GM19468 (cell line): ENCODE results near the gene ZNF488.

Experiments
- ATAC-seq: cut with Tn5 transposase; IDR thresholded peaks from one replicate; pipeline ENCODE4 v1.9.1; 2021; ENCODE audit warnings: mild to moderate bottlenecking, moderate library complexity, moderate number of reproducible peaks; ENCODE audit not compliant: unreplicated experiment; ENCODE audit errors: extremely low read depth

Gene ZNF488

DNA sequence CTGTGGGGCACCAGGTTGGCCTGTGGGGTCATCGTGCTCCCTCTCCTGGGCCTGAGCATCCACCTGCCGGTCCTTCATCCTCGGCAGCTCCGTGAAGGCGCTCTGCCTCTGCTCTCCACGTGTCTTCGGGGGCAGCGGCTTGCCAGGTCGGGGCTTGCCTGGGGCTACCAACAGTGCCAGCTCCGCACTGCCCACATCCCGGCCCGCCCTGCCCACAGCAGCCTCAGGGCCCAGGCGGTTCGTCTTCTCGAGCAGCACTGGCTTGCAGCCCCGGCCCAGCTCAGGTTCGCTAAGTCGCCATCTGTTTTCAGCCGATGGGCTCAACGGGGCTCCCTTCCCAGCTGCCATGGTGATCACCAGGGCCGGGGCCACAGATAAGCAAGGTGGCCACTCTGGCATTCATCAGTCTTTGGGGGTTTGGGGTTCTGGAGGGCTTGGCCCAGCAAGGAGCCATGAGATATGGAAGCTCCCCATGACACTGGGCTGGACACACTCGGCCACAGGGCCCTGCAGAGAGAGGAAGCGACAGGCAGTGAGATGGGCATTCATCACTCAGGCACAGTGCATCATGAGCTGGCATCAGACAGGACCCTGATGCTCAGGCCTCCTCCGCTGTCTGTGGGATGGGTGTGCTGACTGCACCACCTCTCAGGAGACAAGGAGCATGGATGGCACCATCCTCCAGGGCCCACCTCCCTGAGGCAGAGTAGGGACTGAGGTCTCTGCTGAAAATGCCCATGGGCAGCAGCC, 15.5 kb downstream of the ZNF488 start:
- ATAC-seq, result no peak

DNA sequence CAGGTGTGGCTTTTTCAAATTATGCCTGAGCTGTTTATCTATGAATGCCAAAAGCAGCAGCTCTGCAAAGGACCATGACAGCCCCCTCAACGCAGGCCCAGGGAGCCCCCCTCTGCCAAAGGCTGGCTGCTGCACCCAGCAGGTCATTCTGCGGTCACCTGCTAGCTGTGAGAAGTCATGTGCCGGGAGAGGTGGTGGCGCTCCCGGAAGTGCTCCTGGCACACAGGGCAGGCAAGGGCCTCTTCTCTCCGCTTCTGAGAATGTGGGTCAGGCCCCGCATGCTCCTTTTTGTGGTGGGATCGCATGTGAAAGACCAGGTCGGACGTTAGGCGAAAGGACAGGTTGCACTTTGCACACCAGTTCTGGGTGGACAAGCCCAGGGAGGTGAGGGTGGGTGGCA, 16.4 kb downstream of the ZNF488 start:
- no peak for ATAC-seq

DNA sequence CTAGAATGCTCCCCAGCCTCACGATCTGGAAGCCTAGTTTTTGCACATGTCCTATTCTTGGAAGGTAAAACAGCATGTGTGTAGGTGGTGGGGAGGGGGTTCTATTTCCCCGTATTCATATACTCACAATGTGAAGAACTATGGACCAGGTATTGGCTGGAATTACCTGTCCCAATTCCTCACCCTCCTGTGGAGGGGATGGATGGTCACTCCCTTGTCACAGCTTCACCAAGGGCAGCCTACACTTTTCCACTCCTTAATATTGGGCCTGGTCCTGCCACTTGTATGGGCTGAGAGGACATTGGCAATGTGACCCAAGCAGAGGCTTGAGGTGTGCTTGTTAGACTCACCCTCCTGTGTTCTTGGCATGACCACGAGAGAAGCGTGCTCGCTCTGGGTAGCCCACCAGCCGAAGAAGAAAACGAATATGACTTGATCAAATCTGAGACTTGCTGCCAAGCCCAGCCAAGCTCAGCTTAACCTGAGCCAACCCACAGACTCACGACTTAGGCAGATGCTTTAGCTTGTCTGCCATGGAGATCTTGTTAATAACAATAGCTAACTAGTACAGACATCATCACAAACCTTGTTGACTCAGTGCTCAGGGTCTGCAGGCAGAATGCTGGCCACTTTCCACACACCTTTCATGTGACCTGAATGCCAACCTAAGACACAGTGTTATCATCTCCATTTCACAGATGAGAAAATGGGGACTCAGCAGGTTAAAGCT, 17.2 kb downstream of the ZNF488 start:
- no peak for ATAC-seq

DNA sequence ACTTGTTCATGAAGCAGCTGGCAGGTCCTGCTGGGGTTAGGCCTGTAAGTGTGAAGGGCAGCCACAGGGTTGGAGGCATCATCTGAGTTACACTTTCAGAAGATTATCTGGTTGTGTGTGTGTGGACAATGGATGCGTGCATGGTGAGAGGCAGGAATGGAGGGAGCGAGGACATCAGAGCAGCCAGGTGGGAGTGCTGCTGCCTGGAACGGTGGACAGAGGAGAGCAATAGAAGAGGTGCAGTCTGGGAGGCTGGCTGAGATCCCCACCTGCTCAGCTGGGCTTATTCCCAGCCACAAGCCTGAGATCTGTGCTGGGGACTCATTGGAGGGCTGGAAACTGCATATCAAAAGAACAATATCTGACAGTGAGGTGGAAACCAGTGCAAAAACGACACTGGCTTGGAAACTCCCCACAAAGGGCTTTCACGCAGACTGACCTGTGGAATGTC, 17.9 kb downstream of the ZNF488 start:
- no peak for ATAC-seq

DNA sequence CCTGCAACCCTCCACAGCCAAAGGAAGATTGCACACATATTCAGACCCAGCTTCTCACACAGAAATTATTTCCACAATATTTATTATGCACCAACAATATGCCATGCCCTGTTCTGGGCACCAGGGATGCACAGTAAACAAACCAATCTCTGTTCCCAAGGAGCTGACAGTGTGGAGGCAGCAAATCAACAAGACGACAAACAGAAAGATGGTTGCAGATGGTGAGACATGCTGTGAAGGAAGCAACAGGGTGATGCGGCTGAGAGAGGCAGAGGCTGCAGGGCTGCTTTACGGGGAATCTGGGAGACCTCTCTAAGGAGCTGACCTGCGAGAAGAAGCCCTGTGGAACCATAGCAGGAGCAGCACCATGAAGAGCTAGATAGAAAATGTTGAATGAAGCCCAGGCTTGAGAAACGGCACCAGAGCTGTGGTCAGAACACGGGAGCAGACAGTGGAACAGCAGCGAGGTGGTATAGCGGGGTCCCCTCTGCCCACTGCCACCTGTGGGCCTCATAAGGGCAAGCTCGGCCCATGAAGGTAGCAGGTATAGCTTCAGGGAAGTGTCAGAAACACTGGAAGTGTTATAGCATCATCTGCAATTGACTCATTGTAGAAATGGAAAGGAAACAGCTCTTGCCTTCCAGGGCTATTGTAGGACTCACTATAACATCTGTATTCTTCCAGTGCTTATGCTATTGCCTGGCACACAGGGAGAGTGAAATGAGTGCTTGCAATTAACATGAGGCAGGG, 18.5 kb downstream of the ZNF488 start:
- ATAC-seq, result no peak

DNA sequence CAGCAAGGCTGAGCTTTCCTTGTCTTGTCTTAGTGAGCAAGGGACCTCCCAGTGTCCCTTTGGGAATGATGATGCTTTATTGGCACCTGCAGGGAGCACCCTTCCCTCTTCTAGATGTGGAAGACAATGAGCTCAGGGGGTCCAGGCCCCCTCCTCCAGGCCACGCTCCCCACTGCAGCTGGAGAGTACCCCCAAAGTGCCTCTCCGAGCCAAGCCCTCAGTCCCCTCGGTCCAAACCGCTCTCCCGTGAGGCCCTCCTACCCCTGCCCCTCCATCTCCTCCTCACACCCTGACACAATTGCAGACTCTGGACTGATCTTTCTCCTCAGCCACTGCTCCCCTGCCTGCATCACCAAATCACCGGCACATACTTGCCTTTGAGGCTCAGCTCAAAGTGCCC, 19.2 kb downstream of the ZNF488 start:
- ATAC-seq, result no peak

DNA sequence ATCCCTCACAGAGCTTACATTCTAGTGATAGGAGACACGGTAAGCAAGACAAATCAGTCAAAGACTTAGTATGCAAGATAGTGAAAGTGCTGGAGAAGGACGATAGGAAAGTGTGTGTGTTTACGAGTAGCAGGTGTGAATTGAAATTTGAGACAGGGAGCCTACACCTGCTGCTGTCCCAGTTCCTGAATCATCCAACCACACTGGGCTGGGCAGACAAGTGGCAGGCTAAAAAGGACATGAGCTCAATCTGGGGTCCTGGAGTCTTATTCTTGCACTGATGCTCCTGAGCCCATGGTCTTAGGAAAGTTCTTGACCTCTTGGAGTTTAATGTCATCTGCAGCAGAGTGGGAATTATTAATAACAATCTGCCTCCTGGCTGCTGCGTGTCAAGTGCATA, 19.7 kb downstream of the ZNF488 start:
- no peak for ATAC-seq

DNA sequence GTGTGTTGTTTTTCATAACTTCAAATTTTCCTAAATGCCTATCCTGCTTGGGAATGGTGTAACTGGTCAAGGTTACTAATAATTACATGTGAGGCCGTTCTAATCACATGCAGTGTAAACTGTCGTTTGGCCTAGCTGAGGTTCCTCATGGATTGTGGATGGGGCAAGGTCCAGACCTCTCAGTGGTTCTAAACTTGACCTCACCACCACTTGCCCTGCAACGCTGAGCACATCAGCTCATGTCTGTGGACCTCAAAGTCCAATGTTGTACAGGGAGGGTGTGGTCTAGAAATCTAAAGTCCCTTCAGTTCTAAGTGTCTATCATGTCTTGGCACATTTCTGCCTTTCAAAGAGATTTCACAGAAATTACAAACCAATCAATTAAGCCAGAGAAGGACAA, 20.3 kb downstream of the ZNF488 start:
- no peak for ATAC-seq

DNA sequence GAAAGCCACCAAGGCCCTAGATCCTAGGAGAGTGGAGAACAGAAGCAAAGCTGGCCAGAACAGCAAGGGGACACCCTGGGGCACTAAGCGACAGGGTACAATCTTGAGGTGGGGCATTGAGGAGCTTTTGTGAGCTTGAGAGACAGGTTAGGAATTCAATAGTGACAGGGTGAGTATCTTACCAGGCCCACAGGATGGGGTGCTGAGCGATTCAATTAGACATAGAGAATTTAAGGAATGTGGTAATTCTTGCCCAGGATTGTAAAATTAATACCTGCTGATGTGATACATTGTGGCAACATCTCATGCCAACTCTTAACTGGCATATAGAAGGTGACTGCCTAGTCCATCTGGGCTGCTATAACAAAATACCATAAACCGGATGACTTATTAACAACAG, 21.9 kb downstream of the ZNF488 start:
- ATAC-seq, result no peak

DNA sequence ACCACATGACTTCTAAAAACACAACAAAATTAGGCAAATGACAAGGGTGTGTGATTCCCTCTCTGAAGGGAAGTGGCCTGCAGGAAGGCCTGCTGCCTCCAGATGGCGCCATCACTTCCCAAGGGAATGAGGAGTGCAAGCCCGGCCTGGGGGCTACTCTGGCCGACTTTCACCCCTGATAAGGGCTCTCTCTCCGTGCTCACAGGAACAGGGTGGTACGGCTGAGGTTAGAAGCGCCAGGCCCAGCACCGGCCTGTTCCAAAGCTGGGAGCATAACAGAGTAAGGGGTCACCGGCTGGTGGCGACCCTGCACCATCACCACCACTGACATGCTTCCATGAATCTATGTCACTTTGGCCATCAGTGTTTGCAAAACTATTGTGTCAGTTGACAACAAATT, 22.8 kb downstream of the ZNF488 start:
- ATAC-seq, result no peak

DNA sequence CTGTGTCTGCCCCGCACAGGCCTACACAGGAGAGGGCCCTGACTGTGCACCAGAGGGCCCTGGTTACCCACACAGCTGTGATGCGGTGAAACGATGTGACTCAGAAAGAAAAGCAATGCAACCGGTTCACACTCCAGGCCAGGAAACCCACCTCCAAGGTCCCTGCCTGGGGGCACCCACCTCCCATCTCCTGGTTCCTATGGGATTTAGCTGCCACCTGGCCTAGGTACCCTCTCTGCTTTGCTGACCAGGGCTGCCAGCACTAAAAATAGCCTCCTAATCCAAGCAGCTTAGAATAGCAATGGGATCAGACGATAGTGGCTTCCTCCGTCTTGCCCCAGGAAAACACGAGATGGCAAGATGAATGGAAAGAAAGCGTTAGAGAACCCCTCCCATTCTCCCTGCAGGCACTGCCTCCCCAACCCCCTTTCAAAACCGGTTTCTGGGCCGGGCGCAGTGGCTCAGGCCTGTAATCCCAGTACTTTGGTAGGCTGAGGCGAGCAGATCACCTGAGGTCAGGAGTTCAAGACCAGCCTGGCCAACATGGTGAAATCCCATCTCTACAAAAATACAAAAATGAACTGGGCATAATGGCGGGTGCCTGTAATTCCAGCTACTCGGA, 23.6 kb downstream of the ZNF488 start:
- ATAC-seq, result no peak

DNA sequence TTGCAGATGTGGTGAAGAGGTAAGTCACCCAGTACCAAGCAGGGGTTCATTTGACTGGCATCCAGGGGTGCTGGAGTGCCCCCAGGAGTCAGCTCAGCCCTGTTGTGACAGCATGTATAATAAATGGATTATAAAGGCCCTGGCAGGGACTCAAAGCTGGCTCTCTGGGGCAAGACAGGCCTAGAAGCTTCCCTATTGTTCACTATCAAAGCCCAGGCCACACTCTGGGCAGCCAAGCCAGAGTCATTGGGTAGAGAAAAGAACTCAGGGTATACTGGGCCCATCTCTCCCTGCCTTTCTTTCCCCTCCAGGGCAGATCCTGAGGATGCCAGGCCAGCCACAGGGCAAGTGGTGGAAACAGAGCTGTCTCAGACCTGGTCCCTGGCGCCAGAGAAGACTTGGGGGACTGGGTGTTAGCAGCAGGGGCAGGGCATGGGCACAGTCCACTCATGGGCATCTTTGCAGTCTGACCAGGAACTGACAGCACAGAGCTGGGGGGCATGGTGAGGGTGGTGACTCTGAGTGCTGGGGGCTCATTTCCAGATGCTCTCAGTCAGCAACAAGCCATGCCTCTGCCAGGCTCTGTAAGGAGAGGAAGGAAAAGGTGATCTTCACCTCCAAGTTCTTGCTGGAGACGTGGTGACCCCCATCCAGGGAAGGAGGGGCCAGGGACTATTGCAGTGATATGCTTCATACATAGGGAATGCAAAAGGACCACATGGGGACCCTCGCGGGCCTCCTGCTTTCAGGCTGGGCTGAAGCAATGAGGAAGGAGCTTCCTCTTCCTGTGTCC, 24.3 kb downstream of the ZNF488 start:
- ATAC-seq, result no peak

DNA sequence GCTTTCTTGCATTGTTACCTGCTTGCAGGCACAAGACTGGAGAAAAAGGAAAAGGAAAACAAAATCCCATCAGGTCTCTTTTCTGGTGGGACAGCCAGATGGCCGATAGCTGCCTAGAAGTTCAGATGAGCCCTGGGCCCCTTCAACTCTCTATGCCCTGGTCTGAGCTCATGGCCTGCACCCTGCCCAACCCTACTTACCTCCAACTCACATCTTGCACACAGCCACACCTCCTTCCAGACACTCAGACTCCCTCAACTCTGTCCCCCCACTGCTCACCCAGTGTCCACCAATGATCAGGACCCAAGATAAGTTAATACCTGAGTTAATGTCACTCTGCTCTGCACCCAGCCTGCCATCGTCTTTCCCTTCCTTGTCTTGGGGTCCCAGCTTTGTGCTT, 25.0 kb downstream of the ZNF488 start:
- no peak for ATAC-seq

DNA sequence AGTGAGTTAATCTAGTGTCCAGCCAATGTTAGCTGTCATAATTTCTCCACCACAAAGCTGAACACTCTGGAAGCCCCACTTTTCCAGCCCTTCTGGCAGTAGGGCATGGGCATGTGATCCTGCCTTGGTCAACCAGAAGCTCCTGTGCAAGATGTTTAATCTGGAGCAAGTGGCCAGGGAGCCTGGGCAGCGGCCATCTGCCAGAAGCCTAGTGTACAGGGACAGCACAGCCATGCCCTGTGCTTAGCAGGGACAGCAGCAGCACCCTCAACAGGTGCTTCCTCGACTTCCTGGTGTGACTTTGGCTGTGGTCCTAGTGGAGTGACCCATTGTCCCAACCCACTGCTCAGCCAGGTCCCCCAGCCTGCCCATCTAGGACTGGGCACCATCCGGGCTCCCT, 25.6 kb downstream of the ZNF488 start:
- no peak for ATAC-seq

DNA sequence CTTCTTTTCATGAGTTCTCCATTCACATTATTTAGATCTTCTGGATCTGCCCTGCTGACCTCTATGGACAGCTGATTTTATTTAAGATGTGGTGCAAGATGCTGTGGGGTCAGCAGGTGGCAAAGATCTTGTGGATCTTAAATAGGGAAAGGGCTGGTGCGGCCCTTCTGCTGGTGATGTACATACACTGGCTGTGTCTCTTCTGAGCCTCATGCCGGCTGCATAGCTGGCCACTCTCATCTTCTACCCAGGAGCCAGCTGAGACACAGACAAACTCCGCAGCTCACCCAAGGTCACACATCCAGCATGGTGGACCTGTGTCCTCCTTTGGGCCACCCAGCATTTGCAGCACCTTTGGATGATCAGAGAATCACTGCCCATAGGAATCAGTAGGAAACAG, 26.2 kb downstream of the ZNF488 start:
- no peak for ATAC-seq

DNA sequence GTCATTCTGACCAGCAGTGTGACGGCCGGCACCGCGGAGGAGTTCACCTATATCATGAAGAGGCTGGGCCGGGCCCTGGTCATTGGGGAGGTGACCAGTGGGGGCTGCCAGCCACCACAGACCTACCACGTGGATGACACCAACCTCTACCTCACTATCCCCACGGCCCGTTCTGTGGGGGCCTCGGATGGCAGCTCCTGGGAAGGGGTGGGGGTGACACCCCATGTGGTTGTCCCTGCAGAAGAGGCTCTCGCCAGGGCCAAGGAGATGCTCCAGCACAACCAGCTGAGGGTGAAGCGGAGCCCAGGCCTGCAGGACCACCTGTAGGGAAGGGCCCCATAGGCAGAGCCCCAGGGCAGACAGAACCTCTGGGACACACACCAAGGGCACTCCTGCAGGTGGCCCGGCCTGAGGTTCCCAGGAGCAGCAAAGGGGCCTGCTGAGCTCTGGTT, 26.9 kb downstream of the ZNF488 start:
- no peak for ATAC-seq

DNA sequence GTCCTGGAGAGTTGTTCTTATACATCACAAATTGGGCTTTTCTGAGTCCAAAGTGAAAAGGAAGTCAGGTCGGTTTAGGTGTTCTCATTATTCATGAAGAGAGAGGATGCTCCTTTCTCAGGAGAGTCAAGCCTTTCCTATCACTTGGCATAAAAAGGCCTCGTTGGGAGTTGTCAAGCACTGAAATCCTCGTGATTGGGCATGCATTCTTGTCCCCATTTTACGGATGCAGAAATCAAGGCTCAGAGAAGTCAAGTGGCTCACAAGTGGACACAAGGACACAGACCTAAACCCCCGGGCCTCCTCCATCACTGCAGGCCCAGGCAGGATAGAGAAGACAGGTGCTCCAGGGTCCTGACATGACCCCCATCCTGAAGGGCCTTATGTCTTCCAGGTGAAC, 27.4 kb downstream of the ZNF488 start:
- no peak for ATAC-seq

DNA sequence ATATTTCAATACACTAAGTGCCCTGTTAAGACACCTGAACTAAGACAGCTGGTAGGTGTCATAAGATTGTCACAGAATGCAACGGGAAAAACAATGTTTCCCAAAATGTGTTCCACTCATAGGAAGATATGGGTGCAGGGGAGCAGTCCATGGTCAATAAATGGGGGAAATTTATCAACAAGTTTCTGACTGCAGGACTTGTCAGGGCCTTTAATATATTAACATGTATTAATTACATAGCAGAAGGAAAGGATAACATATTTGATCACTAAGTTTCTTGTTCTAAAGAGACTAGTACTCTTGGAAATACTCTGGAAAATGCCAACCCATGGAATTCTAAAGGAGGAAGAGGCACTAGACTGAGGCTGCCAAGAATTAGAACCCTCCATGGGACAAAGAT, 29.2 kb downstream of the ZNF488 start:
- ATAC-seq, result no peak

DNA sequence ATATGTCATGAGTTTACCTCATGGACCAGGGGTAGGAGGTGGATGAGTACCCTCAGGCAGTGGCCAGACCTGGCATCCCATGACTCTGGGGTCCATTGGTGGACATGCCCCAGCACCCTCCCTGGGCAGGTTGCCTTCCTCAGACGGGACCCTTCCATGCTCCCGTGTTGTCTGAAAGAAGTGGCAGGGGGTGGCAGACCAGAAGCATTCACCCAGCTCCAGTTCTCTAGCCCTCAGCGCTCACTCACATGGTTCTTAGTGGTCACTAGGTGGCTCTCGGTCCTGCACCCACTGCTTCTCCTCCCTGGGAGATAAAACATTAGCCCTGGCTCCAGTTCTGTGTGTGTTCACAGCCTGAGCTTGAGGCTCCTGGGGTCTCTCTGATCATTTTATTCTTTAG, 29.9 kb downstream of the ZNF488 start:
- ATAC-seq, result no peak

DNA sequence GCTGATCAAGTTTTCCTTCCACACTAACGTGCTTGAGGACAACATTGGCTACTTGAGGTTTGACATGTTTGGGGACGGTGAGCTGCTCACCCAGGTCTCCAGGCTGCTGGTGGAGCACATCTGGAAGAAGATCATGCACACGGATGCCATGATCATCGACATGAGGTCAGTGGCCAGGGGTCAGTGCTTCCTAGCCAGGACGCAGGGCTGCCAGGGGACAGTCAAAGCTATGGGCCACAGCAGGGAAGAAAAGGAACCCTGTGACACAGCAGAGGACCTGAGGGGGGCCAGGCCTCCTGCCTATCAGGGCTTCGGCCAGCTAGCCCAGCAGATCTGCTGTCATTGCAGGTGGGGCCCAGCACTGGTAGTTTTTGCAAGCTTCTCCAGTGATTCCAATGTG, 30.7 kb downstream of the ZNF488 start:
- ATAC-seq, result no peak
